HEK293 (cell line): ENCODE results near the gene DENND2A.
"Not testable (repeated sequence)": the region's sequence is repeated elsewhere in the genome, so short reads cannot be mapped to it uniquely, and the experiment has no call there.

Source experiments
- CTCF ChIP-seq: fragments of 450-650 bp; formaldehyde crosslinking; IDR thresholded peaks from 2 replicates; pipeline ENCODE4 v1.5.1; 2016; ENCODE audit warnings: missing biosample characterization, missing genetic modification characterization
- ELK4 ChIP-seq: IDR thresholded peaks from 2 replicates; pipeline ENCODE4 v1.6.1; 2011; ENCODE audit warnings: mild to moderate bottlenecking, low read depth, low read length, borderline replicate concordance
- KLF16 ChIP-seq: fragments of 450-650 bp; formaldehyde crosslinking; IDR thresholded peaks from 2 replicates; pipeline ENCODE4 v1.5.1; 2017; ENCODE audit warnings: missing biosample characterization, missing genetic modification characterization
- PBX3 ChIP-seq: sonication (generic); formaldehyde crosslinking; IDR thresholded peaks from 2 replicates; pipeline ENCODE4 v1.8.1; 2022; ENCODE audit warnings: mild to moderate bottlenecking, moderate library complexity, missing genetic modification reagents
- ZNF362 ChIP-seq: fragments of 450-650 bp; formaldehyde crosslinking; IDR thresholded peaks from 2 replicates; pipeline ENCODE4 v1.5.1; 2016; ENCODE audit warnings: missing biosample characterization, missing genetic modification characterization
- ZNF510 ChIP-seq: fragments of 450-650 bp; formaldehyde crosslinking; IDR thresholded peaks from 2 replicates; pipeline ENCODE4 v1.5.1; 2018; ENCODE audit warnings: mild to moderate bottlenecking, missing genetic modification characterization, missing biosample characterization; ENCODE audit not compliant: insufficient replicate concordance
- ZNF707 ChIP-seq: fragments of 450-650 bp; formaldehyde crosslinking; IDR thresholded peaks from 2 replicates; pipeline ENCODE4 v1.5.1; 2016; ENCODE audit warnings: missing biosample characterization, missing genetic modification characterization
- ZNF792 ChIP-seq: fragments of 450-650 bp; formaldehyde crosslinking; IDR thresholded peaks from 2 replicates; pipeline ENCODE4 v1.5.1; 2016; ENCODE audit warnings: missing biosample characterization, missing genetic modification characterization

GRCh38 chr7:140553236-140553635 lies 87.4 kb downstream of the DENND2A start:
- not testable (repeated sequence) for TF ChIP-seq CTCF (tag by site-specific recombination); ZNF792; KLF16 (tag by site-specific recombination); ZNF707 (tag by site-specific recombination); ELK4; ZNF510 (tag by site-specific recombination); ZNF362; PBX3 (CRISPR knock-in tag)
